HG03521 (cell line): ENCODE data around the gene NCS1.
"Not testable (repeated sequence)": the region's sequence is repeated elsewhere in the genome, so short reads cannot be mapped to it uniquely, and the experiment has no call there.

Source experiments
- ATAC-seq: cut with Tn5 transposase; IDR thresholded peaks from one replicate; pipeline ENCODE4 v1.9.1; 2021; ENCODE audit warnings: mild to moderate bottlenecking, moderate library complexity; ENCODE audit not compliant: unreplicated experiment

NCS1 gene

GRCh38 chr9:130235558-130236435, 63.6 kb downstream of the NCS1 start:
- no peak for ATAC-seq

- ATAC-seq, result no peak
Measured at GRCh38 chr9:130236436-130236985, 64.3 kb downstream of the NCS1 start.

GRCh38 chr9:130237076-130237475, 64.9 kb downstream of the NCS1 start:
- no peak for ATAC-seq

- no peak for ATAC-seq
Measured at GRCh38 chr9:130237763-130238524, 65.7 kb downstream of the NCS1 start.

GRCh38 chr9:130239363-130239695, 67.1 kb downstream of the NCS1 start:
- ATAC-seq, result no peak

- ATAC-seq, result no peak
Measured at GRCh38 chr9:130239741-130240241, 67.6 kb downstream of the NCS1 start.

- ATAC-seq, result no peak
Measured at GRCh38 chr9:130240410-130241197, 68.4 kb downstream of the NCS1 start.

GRCh38 chr9:130241198-130241535, 69.0 kb downstream of the NCS1 start:
- ATAC-seq, result no peak

- no peak for ATAC-seq
Measured at GRCh38 chr9:130242270-130243014, 70.2 kb downstream of the NCS1 start.

GRCh38 chr9:130243015-130243881, 71.0 kb downstream of the NCS1 start:
- ATAC-seq, result peak; percentile 41

- no peak for ATAC-seq
Measured at GRCh38 chr9:130243882-130244170, 71.6 kb downstream of the NCS1 start.

GRCh38 chr9:130244548-130245165, 72.5 kb downstream of the NCS1 start:
- ATAC-seq, result no peak

GRCh38 chr9:130245474-130245873, 73.3 kb downstream of the NCS1 start:
- ATAC-seq, result no peak

- no peak for ATAC-seq
Measured at GRCh38 chr9:130246126-130246525, 73.9 kb downstream of the NCS1 start.

- ATAC-seq, result no peak
Measured at GRCh38 chr9:130254747-130255630, 82.8 kb downstream of the NCS1 start.

- no peak for ATAC-seq
Measured at GRCh38 chr9:130255631-130256134, 83.5 kb downstream of the NCS1 start.

GRCh38 chr9:130256644-130257043, 84.4 kb downstream of the NCS1 start:
- ATAC-seq, result no peak

GRCh38 chr9:130258137-130258536, 85.9 kb downstream of the NCS1 start:
- ATAC-seq, result not testable (repeated sequence)
